ENCODE results near the gene LRCOL1. TPM values are rescaled to one million over a fixed set of nuclear protein-coding genes. Genes with fewer than 3 reads are reported as not detected.

The LRCOL1 gene
- total RNA-seq, 1 experiment from 2014 or later = 0.24 TPM

DNA sequence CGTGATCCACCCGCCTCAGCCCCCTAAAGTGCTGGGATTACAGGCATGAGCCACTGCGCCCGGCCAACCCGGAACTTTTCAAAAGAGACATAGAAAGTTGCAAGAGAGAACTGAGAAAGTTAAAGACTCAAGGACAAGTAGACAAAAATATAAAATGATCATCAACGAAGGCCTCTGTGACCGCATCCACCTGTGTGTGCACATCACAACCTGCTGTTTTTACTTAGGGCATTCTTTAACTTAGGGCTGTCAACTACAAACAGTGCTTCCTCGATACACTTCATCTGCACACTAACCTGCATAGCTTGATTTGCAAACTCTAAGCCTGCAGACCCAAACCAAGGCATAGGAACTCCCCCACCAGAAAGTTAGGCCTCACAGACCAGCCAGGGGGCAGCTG is 23.0 kb upstream of the LRCOL1 start:
- no peaks in the 10 kb centered on the region for H3K9me3 Mint-ChIP-seq
- DNase-seq (ENCODE audit: low spot score) (no peak), ATAC-seq (no peak)
- TF ChIP-seq, protein P1, sequence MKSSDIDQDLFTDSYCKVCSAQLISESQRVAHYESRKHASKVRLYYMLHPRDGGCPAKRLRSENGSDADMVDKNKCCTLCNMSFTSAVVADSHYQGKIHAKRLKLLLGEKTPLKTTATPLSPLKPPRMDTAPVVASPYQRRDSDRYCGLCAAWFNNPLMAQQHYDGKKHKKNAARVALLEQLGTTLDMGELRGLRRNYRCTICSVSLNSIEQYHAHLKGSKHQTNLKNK (CRISPR knock-in tag; IDR thresholded peaks at IDR 0.05) = no peak
- H3K36me3 Mint-ChIP-seq = peaks cover 85% of the 10 kb centered on the region
- no peaks in the 10 kb centered on the region for H3K27me3 Mint-ChIP-seq (ENCODE audit: low read depth)
- ChIA-PET CTCF (interaction anchor here (1.3 to 2.1 kb wide), 2 partner anchors 19 to 32 kb away, joined by 4 to 7 read pairs; no protein-coding TSS in a partner anchor), POLR2A (no interaction called here)
- H3K4me1 Mint-ChIP-seq = no peaks in the 10 kb centered on the region
- no peak overlapping the region for H3K4me3 Mint-ChIP-seq
- H3K27ac Mint-ChIP-seq = no peak overlapping the region

DNA sequence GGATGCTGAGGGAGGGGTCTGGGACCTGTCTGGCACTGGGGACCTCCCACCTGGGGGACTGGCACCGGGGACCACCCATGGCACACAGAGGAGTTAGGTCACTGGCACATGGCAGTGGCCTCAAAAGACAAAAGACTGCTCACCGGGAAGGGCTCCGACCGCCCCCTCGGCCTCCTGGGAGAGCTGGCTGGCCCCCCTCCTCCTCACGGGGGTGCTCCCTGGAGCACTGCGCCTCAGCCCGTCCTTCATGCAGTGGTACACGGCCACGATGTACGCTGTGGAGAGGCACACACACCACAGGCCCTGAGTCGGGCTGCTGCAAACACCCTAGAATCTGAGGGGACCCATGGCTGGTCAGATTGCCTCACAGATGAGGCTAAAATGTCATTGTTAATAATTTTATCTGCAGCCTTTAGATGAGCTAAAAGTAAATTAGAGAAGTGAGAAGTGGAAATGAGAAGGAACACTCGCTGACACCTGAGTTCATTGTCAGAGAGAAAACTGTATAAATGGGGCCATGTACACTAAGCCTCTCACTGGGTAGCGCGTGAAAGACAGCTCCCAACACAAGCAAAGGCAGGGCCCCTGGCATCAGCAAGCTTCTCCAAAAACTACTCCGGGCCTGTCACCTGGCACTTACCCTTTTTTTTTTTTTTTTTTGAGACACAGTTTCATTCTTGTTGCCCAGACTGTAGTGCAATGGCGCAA is 22.3 kb upstream of the LRCOL1 start:
- peak; percentile 46; the same call in 1 of the 2 replicates for TF ChIP-seq ZNF263 (CRISPR knock-in tag; IDR thresholded peaks at IDR 0.05; ENCODE audit: low read depth)
- TF ChIP-seq, protein P2, sequence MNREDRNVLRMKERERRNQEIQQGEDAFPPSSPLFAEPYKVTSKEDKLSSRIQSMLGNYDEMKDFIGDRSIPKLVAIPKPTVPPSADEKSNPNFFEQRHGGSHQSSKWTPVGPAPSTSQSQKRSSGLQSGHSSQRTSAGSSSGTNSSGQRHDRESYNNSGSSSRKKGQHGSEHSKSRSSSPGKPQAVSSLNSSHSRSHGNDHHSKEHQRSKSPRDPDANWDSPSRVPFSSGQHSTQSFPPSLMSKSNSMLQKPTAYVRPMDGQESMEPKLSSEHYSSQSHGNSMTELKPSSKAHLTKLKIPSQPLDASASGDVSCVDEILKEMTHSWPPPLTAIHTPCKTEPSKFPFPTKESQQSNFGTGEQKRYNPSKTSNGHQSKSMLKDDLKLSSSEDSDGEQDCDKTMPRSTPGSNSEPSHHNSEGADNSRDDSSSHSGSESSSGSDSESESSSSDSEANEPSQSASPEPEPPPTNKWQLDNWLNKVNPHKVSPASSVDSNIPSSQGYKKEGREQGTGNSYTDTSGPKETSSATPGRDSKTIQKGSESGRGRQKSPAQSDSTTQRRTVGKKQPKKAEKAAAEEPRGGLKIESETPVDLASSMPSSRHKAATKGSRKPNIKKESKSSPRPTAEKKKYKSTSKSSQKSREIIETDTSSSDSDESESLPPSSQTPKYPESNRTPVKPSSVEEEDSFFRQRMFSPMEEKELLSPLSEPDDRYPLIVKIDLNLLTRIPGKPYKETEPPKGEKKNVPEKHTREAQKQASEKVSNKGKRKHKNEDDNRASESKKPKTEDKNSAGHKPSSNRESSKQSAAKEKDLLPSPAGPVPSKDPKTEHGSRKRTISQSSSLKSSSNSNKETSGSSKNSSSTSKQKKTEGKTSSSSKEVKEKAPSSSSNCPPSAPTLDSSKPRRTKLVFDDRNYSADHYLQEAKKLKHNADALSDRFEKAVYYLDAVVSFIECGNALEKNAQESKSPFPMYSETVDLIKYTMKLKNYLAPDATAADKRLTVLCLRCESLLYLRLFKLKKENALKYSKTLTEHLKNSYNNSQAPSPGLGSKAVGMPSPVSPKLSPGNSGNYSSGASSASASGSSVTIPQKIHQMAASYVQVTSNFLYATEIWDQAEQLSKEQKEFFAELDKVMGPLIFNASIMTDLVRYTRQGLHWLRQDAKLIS (CRISPR knock-in tag; IDR thresholded peaks at IDR 0.05; ENCODE audit: borderline replicate concordance) = no peak

DNA sequence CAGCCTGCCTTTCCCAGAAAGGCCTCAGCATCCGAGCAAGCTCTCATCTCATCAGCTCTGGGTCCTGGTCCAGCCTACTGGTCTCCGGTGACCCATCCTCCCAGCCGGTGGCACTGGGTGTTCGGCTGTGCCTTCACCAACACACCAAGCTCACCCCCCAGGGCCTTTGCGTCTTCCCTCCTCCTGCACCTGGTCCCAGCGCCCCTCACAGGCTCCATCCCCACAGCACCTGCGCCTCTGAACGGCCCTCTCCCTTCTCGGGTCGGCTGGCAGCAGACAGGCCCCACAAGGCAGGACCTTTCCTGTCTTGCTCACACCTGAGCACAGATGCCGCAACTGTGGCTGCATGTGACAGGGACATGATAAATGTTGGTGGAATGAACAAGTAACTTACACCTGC is 21.3 kb upstream of the LRCOL1 start:
- Mint-ChIP-seq H3K9me3 (no peaks in the 10 kb centered on the region), H3K36me3 (peaks cover 72% of the 10 kb centered on the region), H3K27me3 (ENCODE audit: low read depth) (no peaks in the 10 kb centered on the region), H3K27ac (no peak overlapping the region), H3K4me1 (no peaks in the 10 kb centered on the region), H3K4me3 (no peak overlapping the region)
- TF ChIP-seq, protein P3, sequence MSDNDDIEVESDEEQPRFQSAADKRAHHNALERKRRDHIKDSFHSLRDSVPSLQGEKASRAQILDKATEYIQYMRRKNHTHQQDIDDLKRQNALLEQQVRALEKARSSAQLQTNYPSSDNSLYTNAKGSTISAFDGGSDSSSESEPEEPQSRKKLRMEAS (CRISPR knock-in tag; IDR thresholded peaks at IDR 0.05) = no peak
- TF ChIP-seq FOXJ3 (CRISPR knock-in tag; IDR thresholded peaks at IDR 0.05; ENCODE audit: borderline replicate concordance) = no peak
- TF ChIP-seq, protein P2 (CRISPR knock-in tag; IDR thresholded peaks at IDR 0.05; ENCODE audit: borderline replicate concordance) = no peak
- TF ChIP-seq NFYB (CRISPR knock-in tag; conservative IDR thresholded peaks at IDR 0.05; ENCODE audit: low read depth) = no peak
- TF ChIP-seq, protein P4, sequence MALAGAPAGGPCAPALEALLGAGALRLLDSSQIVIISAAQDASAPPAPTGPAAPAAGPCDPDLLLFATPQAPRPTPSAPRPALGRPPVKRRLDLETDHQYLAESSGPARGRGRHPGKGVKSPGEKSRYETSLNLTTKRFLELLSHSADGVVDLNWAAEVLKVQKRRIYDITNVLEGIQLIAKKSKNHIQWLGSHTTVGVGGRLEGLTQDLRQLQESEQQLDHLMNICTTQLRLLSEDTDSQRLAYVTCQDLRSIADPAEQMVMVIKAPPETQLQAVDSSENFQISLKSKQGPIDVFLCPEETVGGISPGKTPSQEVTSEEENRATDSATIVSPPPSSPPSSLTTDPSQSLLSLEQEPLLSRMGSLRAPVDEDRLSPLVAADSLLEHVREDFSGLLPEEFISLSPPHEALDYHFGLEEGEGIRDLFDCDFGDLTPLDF (CRISPR knock-in tag; IDR thresholded peaks at IDR 0.05) = no peak
- TF ChIP-seq, protein P1 (CRISPR knock-in tag; IDR thresholded peaks at IDR 0.05) = no peak
- no peak for TF ChIP-seq KAT7 (CRISPR knock-in tag; IDR thresholded peaks at IDR 0.05; ENCODE audit: borderline replicate concordance)
- TF ChIP-seq, protein P5, sequence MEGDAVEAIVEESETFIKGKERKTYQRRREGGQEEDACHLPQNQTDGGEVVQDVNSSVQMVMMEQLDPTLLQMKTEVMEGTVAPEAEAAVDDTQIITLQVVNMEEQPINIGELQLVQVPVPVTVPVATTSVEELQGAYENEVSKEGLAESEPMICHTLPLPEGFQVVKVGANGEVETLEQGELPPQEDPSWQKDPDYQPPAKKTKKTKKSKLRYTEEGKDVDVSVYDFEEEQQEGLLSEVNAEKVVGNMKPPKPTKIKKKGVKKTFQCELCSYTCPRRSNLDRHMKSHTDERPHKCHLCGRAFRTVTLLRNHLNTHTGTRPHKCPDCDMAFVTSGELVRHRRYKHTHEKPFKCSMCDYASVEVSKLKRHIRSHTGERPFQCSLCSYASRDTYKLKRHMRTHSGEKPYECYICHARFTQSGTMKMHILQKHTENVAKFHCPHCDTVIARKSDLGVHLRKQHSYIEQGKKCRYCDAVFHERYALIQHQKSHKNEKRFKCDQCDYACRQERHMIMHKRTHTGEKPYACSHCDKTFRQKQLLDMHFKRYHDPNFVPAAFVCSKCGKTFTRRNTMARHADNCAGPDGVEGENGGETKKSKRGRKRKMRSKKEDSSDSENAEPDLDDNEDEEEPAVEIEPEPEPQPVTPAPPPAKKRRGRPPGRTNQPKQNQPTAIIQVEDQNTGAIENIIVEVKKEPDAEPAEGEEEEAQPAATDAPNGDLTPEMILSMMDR (IDR thresholded peaks at IDR 0.05) = no peak
- no peak for TF ChIP-seq CREB1 (CRISPR knock-in tag; IDR thresholded peaks at IDR 0.05)
- TF ChIP-seq EMX1 (CRISPR knock-in tag; IDR thresholded peaks at IDR 0.05) = no peak
- no peak for TF ChIP-seq SP1 (CRISPR knock-in tag; conservative IDR thresholded peaks at IDR 0.05)
- TF ChIP-seq ZNF396 (CRISPR knock-in tag; IDR thresholded peaks at IDR 0.05; ENCODE audit: borderline replicate concordance) = no peak
- ChIA-PET POLR2A (no interaction called here), CTCF (interaction anchor here (1.1 kb wide), 1 partner anchor 17 kb away, joined by 4 read pairs; no protein-coding TSS in a partner anchor)
- no peak for DNase-seq (ENCODE audit: low spot score)
- no peak for ATAC-seq

More for the DNA sequence above, 22.3 kb upstream of the LRCOL1 start:
- ChIA-PET CTCF (interaction anchor here (1.3 to 2.1 kb wide), 2 partner anchors 18 to 32 kb away, joined by 4 to 7 read pairs; no protein-coding TSS in a partner anchor), POLR2A (no interaction called here)
- no peak overlapping the region for H3K27ac Mint-ChIP-seq
- H3K4me3 Mint-ChIP-seq = no peak overlapping the region
- H3K9me3 Mint-ChIP-seq = no peaks in the 10 kb centered on the region
- peaks cover 80% of the 10 kb centered on the region for H3K36me3 Mint-ChIP-seq
- no peaks in the 10 kb centered on the region for H3K4me1 Mint-ChIP-seq
- H3K27me3 Mint-ChIP-seq (ENCODE audit: low read depth) = no peaks in the 10 kb centered on the region
- DNase-seq (ENCODE audit: low spot score) = no peak
- no peak for ATAC-seq
